Measurements from ENCODE around the gene CDX1.

The CDX1 gene

GRCh38 chr5:150206779-150207115 is 40.2 kb downstream of the CDX1 start:
- DNase-seq (ENCODE audit: low read depth in 1 of 2, low spot score in 1 of 2) = no peak
- H3K27ac ChIP-seq (replicated peaks) = no peak overlapping the region
- no peak overlapping the region for H3K4me3 ChIP-seq (replicated peaks; ENCODE audit: insufficient read depth, low read length)
- H3K27me3 ChIP-seq (ENCODE audit: insufficient read depth, poor library complexity, severe bottlenecking) = peaks cover 8% of the 10 kb centered on the region
- TF ChIP-seq CTCF (IDR thresholded peaks at IDR 0.05; ENCODE audit: insufficient read depth, low read length) = no peak
- no peak for TF ChIP-seq SPI1 (IDR thresholded peaks at IDR 0.05; ENCODE audit: borderline replicate concordance, low read depth)
- no peak for TF ChIP-seq REST (IDR thresholded peaks at IDR 0.05; ENCODE audit: insufficient replicate concordance, low read depth)
- no peak for TF ChIP-seq GABPA (IDR thresholded peaks at IDR 0.05; ENCODE audit: low read depth)
- TF ChIP-seq POLR2AphosphoS5 (IDR thresholded peaks at IDR 0.05; ENCODE audit: low read depth) = no peak

GRCh38 chr5:150208187-150209098 is 41.9 kb downstream of the CDX1 start:
- H3K4me3 ChIP-seq (replicated peaks; ENCODE audit: insufficient read depth, low read length) = no peak overlapping the region
- no peak for DNase-seq (ENCODE audit: low read depth in 1 of 2, low spot score in 1 of 2)
- peaks cover 8% of the 10 kb centered on the region for H3K27me3 ChIP-seq (ENCODE audit: insufficient read depth, poor library complexity, severe bottlenecking)
- no peak overlapping the region for H3K27ac ChIP-seq (replicated peaks)
- no peak for TF ChIP-seq POLR2AphosphoS5 (IDR thresholded peaks at IDR 0.05; ENCODE audit: low read depth)
- no peak for TF ChIP-seq REST (IDR thresholded peaks at IDR 0.05; ENCODE audit: insufficient replicate concordance, low read depth)
- no peak for TF ChIP-seq GABPA (IDR thresholded peaks at IDR 0.05; ENCODE audit: low read depth)
- TF ChIP-seq CTCF (IDR thresholded peaks at IDR 0.05; ENCODE audit: insufficient read depth, low read length) = no peak
- no peak for TF ChIP-seq SPI1 (IDR thresholded peaks at IDR 0.05; ENCODE audit: borderline replicate concordance, low read depth)

GRCh38 chr5:150209099-150209635 is 42.6 kb downstream of the CDX1 start:
- peak; percentile 15 to 30 for DNase-seq (ENCODE audit: low read depth in 1 of 2, low spot score in 1 of 2)
- H3K27ac ChIP-seq (replicated peaks) = no peak overlapping the region
- TF ChIP-seq SPI1 (IDR thresholded peaks at IDR 0.05; ENCODE audit: borderline replicate concordance, low read depth) = peak; percentile 51; the same call in 1 of the 2 replicates
- no peak for TF ChIP-seq CTCF (IDR thresholded peaks at IDR 0.05; ENCODE audit: insufficient read depth, low read length)
- TF ChIP-seq POLR2AphosphoS5 (IDR thresholded peaks at IDR 0.05; ENCODE audit: low read depth) = peak; percentile 68
- TF ChIP-seq GABPA (IDR thresholded peaks at IDR 0.05; ENCODE audit: low read depth) = no peak
- no peak overlapping the region for H3K4me3 ChIP-seq (replicated peaks; ENCODE audit: insufficient read depth, low read length)
- H3K27me3 ChIP-seq (ENCODE audit: insufficient read depth, poor library complexity, severe bottlenecking) = peaks cover 8% of the 10 kb centered on the region

Measured in HL-60 (cell line).